ENCODE measurements around the gene AMBRA1. TPM values are rescaled to one million over a fixed set of nuclear protein-coding genes. Genes with fewer than 3 reads are reported as not detected.
A peak's percentile ranks its signal among the peaks of the same experiment; 100 is the strongest.

Gene AMBRA1
- total RNA-seq, 1 experiment from 2014 or later: 15.8 TPM

- H3K36me3 ChIP-seq (ENCODE audit: low read depth, low read length): no peaks in the 10 kb centered on the region; the same call in 1 of the 2 replicates
- H3F3A ChIP-seq (ENCODE audit: low read length, unreplicated experiment): no peaks in the 10 kb centered on the region
- peaks cover 60% of the 10 kb centered on the region for H3K79me2 ChIP-seq (ENCODE audit: low read length)
- no peaks in the 10 kb centered on the region for H3K9me3 ChIP-seq (ENCODE audit: low read length)
- peaks cover 12% of the 10 kb centered on the region for H3K4me1 ChIP-seq (ENCODE audit: insufficient read depth, low read length)
- intact Hi-C loops (cut with micrococcal nuclease): loop anchor here (2.0 kb wide), 1 partner anchor 14 kb away; no protein-coding TSS in a partner anchor
- H3K27ac ChIP-seq (ENCODE audit: low read length): no peak overlapping the region
- no TSS peak for BruUV-seq (replicated peaks)
- CTCF ChIA-PET: no interaction called here
- TF ChIP-seq EZH2 (IDR thresholded peaks at IDR 0.05; ENCODE audit: low read length, unreplicated experiment): no peak
- TF ChIP-seq, protein P1, sequence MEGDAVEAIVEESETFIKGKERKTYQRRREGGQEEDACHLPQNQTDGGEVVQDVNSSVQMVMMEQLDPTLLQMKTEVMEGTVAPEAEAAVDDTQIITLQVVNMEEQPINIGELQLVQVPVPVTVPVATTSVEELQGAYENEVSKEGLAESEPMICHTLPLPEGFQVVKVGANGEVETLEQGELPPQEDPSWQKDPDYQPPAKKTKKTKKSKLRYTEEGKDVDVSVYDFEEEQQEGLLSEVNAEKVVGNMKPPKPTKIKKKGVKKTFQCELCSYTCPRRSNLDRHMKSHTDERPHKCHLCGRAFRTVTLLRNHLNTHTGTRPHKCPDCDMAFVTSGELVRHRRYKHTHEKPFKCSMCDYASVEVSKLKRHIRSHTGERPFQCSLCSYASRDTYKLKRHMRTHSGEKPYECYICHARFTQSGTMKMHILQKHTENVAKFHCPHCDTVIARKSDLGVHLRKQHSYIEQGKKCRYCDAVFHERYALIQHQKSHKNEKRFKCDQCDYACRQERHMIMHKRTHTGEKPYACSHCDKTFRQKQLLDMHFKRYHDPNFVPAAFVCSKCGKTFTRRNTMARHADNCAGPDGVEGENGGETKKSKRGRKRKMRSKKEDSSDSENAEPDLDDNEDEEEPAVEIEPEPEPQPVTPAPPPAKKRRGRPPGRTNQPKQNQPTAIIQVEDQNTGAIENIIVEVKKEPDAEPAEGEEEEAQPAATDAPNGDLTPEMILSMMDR (conservative IDR thresholded peaks at IDR 0.05; ENCODE audit: low read depth, low read length): no peak
- no peak for TF ChIP-seq EZH2phosphoT487 (IDR thresholded peaks at IDR 0.05; ENCODE audit: borderline replicate concordance, low read length)
- peak overlapping the region; percentile 99 for H3K4me2 ChIP-seq (ENCODE audit: low read length)
- POLR2A ChIA-PET (ENCODE audit: unreplicated experiment): no interaction called here
- ATAC-seq (0 out of 2 replicates have a peak, but pooled peaks have one; percentile 3), DNase-seq (no peak)
- peak overlapping the region; percentile 81 for H3K4me3 ChIP-seq (ENCODE audit: low read length)
- H2AFZ ChIP-seq (ENCODE audit: low read length): no peak overlapping the region
- H3K9me2 ChIP-seq (replicated peaks; ENCODE audit: low read length): no peaks in the 10 kb centered on the region
- peak overlapping the region; percentile 86 for H3K9ac ChIP-seq (ENCODE audit: low read length)
- H3K27me3 ChIP-seq (ENCODE audit: low read length): no peaks in the 10 kb centered on the region
- H4K20me1 ChIP-seq (ENCODE audit: low read length): no peaks in the 10 kb centered on the region
Observed at GRCh38 chr11:46348566-46349401, 245.0 kb downstream of the AMBRA1 start.

GRCh38 chr11:46347637-46348311 lies 246.0 kb downstream of the AMBRA1 start:
- H3K9me2 ChIP-seq (replicated peaks; ENCODE audit: low read length): no peaks in the 10 kb centered on the region
- no peaks in the 10 kb centered on the region for H3K9me3 ChIP-seq (ENCODE audit: low read length)
- BruUV-seq (replicated peaks): no TSS peak
- H3K4me2 ChIP-seq (ENCODE audit: low read length): peak overlapping the region; percentile 99
- no peaks in the 10 kb centered on the region for H3K27me3 ChIP-seq (ENCODE audit: low read length)
- ChIA-PET POLR2A (ENCODE audit: unreplicated experiment) (no interaction called here), CTCF (no interaction called here)
- H3K36me3 ChIP-seq (ENCODE audit: low read depth, low read length): no peaks in the 10 kb centered on the region; the same call in 1 of the 2 replicates
- no peak for DNase-seq
- H4K20me1 ChIP-seq (ENCODE audit: low read length): no peaks in the 10 kb centered on the region
- intact Hi-C loops (cut with micrococcal nuclease): loop anchor here (2.0 kb wide), 1 partner anchor 15 kb away; no protein-coding TSS in a partner anchor
- ATAC-seq: peak; percentile 30
- H3K4me3 ChIP-seq (ENCODE audit: low read length): peak overlapping the region; percentile 81
- peaks cover 12% of the 10 kb centered on the region for H3K4me1 ChIP-seq (ENCODE audit: insufficient read depth, low read length)
- TF ChIP-seq, protein P1 (conservative IDR thresholded peaks at IDR 0.05; ENCODE audit: low read depth, low read length): no peak
- TF ChIP-seq EZH2 (IDR thresholded peaks at IDR 0.05; ENCODE audit: low read length, unreplicated experiment) (no peak), EZH2phosphoT487 (IDR thresholded peaks at IDR 0.05; ENCODE audit: borderline replicate concordance, low read length) (no peak)
- H3K9ac ChIP-seq (ENCODE audit: low read length): peak overlapping the region; percentile 86
- peak overlapping the region; percentile 64 for H2AFZ ChIP-seq (ENCODE audit: low read length)
- no peak overlapping the region for H3K27ac ChIP-seq (ENCODE audit: low read length)
- peaks cover 49% of the 10 kb centered on the region for H3K79me2 ChIP-seq (ENCODE audit: low read length)
- H3F3A ChIP-seq (ENCODE audit: low read length, unreplicated experiment): no peaks in the 10 kb centered on the region
